GM12892 (cell line): ENCODE data around the gene MTRR.

Experiments used
- POLR2A ChIP-seq: IDR thresholded peaks from 2 replicates; pipeline ENCODE4 v1.6.1; 2011; ENCODE audit warnings: low read depth, low read length, control low read depth
- POLR2AphosphoS5 ChIP-seq: IDR thresholded peaks from 2 replicates; pipeline ENCODE4 v1.6.1; 2011; ENCODE audit warnings: low read depth, low read length, control low read depth

GRCh38 chr5:7884491-7885267, 15.7 kb downstream of the MTRR start:
- no peak for TF ChIP-seq POLR2A
- no peak for TF ChIP-seq POLR2AphosphoS5
